Tibial nerve (tissue), 4 donors: ENCODE results near the gene CYP4F11.

ENCODE experiments used
- CTCF ChIP-seq, 5 experiments: fragments of 200-600 bp in 3 of 5; fragments of 450-650 bp in 2 of 5; sonication (generic) in 3 of 5; IDR thresholded peaks; one replicate each; pipeline ENCODE4 v1.5.1; 2016 to 2019; ENCODE audit warnings: antibody characterized with exemption in 5 of 5, mild to moderate bottlenecking in 3 of 5, moderate library complexity in 2 of 5
- EP300 ChIP-seq, 2 donors: sonication (generic); formaldehyde crosslinking; IDR thresholded peaks; one replicate each; pipeline ENCODE4 v1.6.1; 2017; ENCODE audit warnings: antibody characterized with exemption in 2 of 2, mild to moderate bottlenecking in 1 of 2
- POLR2A ChIP-seq, 2 donors: fragments of 450-650 bp; IDR thresholded peaks; one replicate each; pipeline ENCODE4 v1.6.1; 2017; ENCODE audit warnings: antibody characterized with exemption in 2 of 2, mild to moderate bottlenecking in 2 of 2, moderate library complexity in 2 of 2

- TF ChIP-seq POLR2A (IDR thresholded peaks at IDR 0.05) (no peak), CTCF (IDR thresholded peaks at IDR 0.05) (no peak), EP300 (IDR thresholded peaks at IDR 0.05) (no peak)
Observed at GRCh38 chr19:15977690-15978089, 43.4 kb upstream of the CYP4F11 start.
